K562 (cell line): ENCODE results near the gene ZNRF1. TPM values are rescaled to one million over a fixed set of nuclear protein-coding genes. Genes with fewer than 3 reads are reported as not detected.

Experiments
- ARID2 ChIP-seq: fragments of 450-650 bp; IDR thresholded peaks from 2 replicates; pipeline ENCODE4 v1.6.1; 2017; ENCODE audit warnings: antibody characterized with exemption, mild to moderate bottlenecking
- CAMTA2 ChIP-seq: fragments of 250-450 bp; sonication (Bioruptor Pico); conservative IDR thresholded peaks from 2 replicates; pipeline ENCODE4 v1.5.1; 2022
- CC2D1A ChIP-seq: fragments of 450-650 bp; IDR thresholded peaks from 2 replicates; pipeline ENCODE4 v1.6.1; 2017; ENCODE audit warnings: mild to moderate bottlenecking
- CGGBP1 ChIP-seq: fragments of 250-450 bp; sonication (Bioruptor Pico); IDR thresholded peaks from 2 replicates; pipeline ENCODE4 v1.9.0; 2021; ENCODE audit warnings: mild to moderate bottlenecking
- DMBX1 ChIP-seq: fragments of 250-450 bp; sonication (Bioruptor Pico); IDR thresholded peaks from 2 replicates; pipeline ENCODE4 v1.8.0; 2022; ENCODE audit warnings: inconsistent platforms, mild to moderate bottlenecking, moderate library complexity, borderline replicate concordance
- E2F3 ChIP-seq: fragments of 250-450 bp; sonication (Bioruptor Pico); IDR thresholded peaks from 2 replicates; pipeline ENCODE4 v1.4.0; 2020; ENCODE audit warnings: mild to moderate bottlenecking
- ETS2 ChIP-seq: IDR thresholded peaks from 2 replicates; pipeline ENCODE4 v1.6.1; 2016; ENCODE audit warnings: borderline replicate concordance, missing genetic modification characterization, mild to moderate bottlenecking, moderate library complexity, missing compliant biosample characterization; ENCODE audit not compliant: poor library complexity, severe bottlenecking
- FIP1L1 ChIP-seq: fragments of 200-400 bp; formaldehyde crosslinking; IDR thresholded peaks from 2 replicates; pipeline ENCODE4 v1.6.1; 2018; ENCODE audit warnings: mild to moderate bottlenecking, low read depth, low read length; ENCODE audit not compliant: poor library complexity, severe bottlenecking
- FOXA1 ChIP-seq: fragments of 450-650 bp; IDR thresholded peaks from 2 replicates; pipeline ENCODE4 v1.6.1; 2016; ENCODE audit warnings: mild to moderate bottlenecking, borderline replicate concordance
- GATAD2A ChIP-seq: fragments of 450-650 bp; IDR thresholded peaks from 2 replicates; pipeline ENCODE4 v1.6.1; 2017
- JUND ChIP-seq, 2 experiments: IDR thresholded peaks; 2 replicates in 1 of 2; 3 replicates in 1 of 2; pipeline ENCODE4 v1.6.1; 2011; ENCODE audit warnings: borderline replicate concordance in 2 of 2, low read depth in 2 of 2, low read length in 2 of 2, improper control_type of control experiment in 1 of 2, missing biosample characterization in 1 of 2, missing genetic modification characterization in 1 of 2, missing genetic modification reagents in 1 of 2
- KAT2B ChIP-seq: IDR thresholded peaks from one replicate; pipeline ENCODE4 v1.6.1; 2012; ENCODE audit warnings: low read depth, mild to moderate bottlenecking, control low read depth, inconsistent platforms, low read length, moderate library complexity
- KDM1A ChIP-seq, 2 experiments: fragments of 450-650 bp; IDR thresholded peaks; 2 replicates each; pipeline ENCODE4 v1.6.1; 2016; ENCODE audit warnings: mild to moderate bottlenecking in 2 of 2
- LEF1 ChIP-seq: fragments of 450-650 bp; IDR thresholded peaks from 2 replicates; pipeline ENCODE4 v1.6.1; 2016; ENCODE audit warnings: mild to moderate bottlenecking
- POLR2AphosphoS2 ChIP-seq: IDR thresholded peaks from 2 replicates; pipeline ENCODE4 v1.6.1; 2012; ENCODE audit warnings: low read length, improper control_type of control experiment
- RAD21 ChIP-seq, 2 experiments: fragments of 250-450 bp in 1 of 2; fragments of 450-650 bp in 1 of 2; sonication (Bioruptor Pico) in 1 of 2; formaldehyde crosslinking in 1 of 2; IDR thresholded peaks in 1 of 2; conservative IDR thresholded peaks in 1 of 2; 2 replicates each; pipeline versions ENCODE4 v1.4.0 to v1.8.0; 2020 to 2022; ENCODE audit warnings: mild to moderate bottlenecking in 2 of 2, moderate library complexity in 1 of 2
- SREBF1 ChIP-seq: fragments of 150-350 bp; IDR thresholded peaks from 2 replicates; pipeline ENCODE4 v1.6.1; 2014; ENCODE audit warnings: antibody characterized with exemption, low read depth, low read length, borderline replicate concordance
- SRSF3 ChIP-seq: fragments of 200-400 bp; formaldehyde crosslinking; IDR thresholded peaks from 2 replicates; pipeline ENCODE4 v1.6.1; 2016; ENCODE audit warnings: mild to moderate bottlenecking, low read length, moderate library complexity; ENCODE audit not compliant: insufficient read depth
- TAF9B ChIP-seq: fragments of 450-650 bp; IDR thresholded peaks from 2 replicates; pipeline ENCODE4 v1.6.1; 2018; ENCODE audit warnings: mild to moderate bottlenecking; ENCODE audit not compliant: partially characterized antibody
- XRCC4 ChIP-seq: IDR thresholded peaks from one replicate; pipeline ENCODE4 v1.6.1; 2011; ENCODE audit not compliant: insufficient read depth, insufficient read length; ENCODE audit errors: extremely low read depth
- ZNF507 ChIP-seq: conservative IDR thresholded peaks from 2 replicates; pipeline ENCODE4 v1.6.1; 2017; ENCODE audit warnings: missing genetic modification characterization, missing compliant biosample characterization
- ZNF766 ChIP-seq: fragments of 200-800 bp; sonication (Bioruptor generic); conservative IDR thresholded peaks from 2 replicates; pipeline ENCODE4 v1.6.1; 2016; ENCODE audit warnings: missing genetic modification characterization, missing compliant biosample characterization
- polyA plus RNA-seq, 8 experiments: library from polyadenylated mRNA; depleted of rRNA in 4 of 8; stranded (reverse) in 5 of 8; unstranded in 3 of 8; fragments of >200 nt; fragmentation: Nextera tagmentation in 2 of 8; fragmentation: Illumina TruSeq in 1 of 8; extraction: Ambion mirVana in 2 of 8; extraction: Trizol in 1 of 8; gene quantifications; 2 replicates each; pipeline versions ENCODE4 v1.2.1 to v1.2.3, GENCODE V29; 2011 to 2014; ENCODE audit warnings: inconsistent platforms in 1 of 8, missing spikeins in 1 of 8
- total RNA-seq, 7 experiments: library from RNA; depleted of rRNA in 6 of 7; stranded (reverse); fragments of >200 nt in 6 of 7; fragmentation: Illumina TruSeq in 2 of 7; extraction: Trizol in 2 of 7; gene quantifications; 2 replicates each; pipeline versions ENCODE4 v1.2.1 to v1.2.3, GENCODE V29; 2011 to 2021; ENCODE audit warnings: low replicate concordance in 1 of 7
- TF ChIP-seq, protein P1 (sequence below): sonication (generic); formaldehyde crosslinking; IDR thresholded peaks from 2 replicates; pipeline ENCODE4 v1.8.0; 2022; ENCODE audit warnings: mild to moderate bottlenecking, missing genetic modification reagents, borderline replicate concordance
- TF ChIP-seq, protein P2 (sequence below): fragments of 250-450 bp; sonication (Bioruptor Pico); IDR thresholded peaks from 2 replicates; pipeline ENCODE4 v1.4.0; 2020

ZNRF1 gene
- total and polyA plus RNA-seq, 9 of the 15 experiments (the other 6 are each of a cell fraction or from before 2014, with no cell fraction given) = 9.5 to 37.7 (median 20.0) TPM

DNA sequence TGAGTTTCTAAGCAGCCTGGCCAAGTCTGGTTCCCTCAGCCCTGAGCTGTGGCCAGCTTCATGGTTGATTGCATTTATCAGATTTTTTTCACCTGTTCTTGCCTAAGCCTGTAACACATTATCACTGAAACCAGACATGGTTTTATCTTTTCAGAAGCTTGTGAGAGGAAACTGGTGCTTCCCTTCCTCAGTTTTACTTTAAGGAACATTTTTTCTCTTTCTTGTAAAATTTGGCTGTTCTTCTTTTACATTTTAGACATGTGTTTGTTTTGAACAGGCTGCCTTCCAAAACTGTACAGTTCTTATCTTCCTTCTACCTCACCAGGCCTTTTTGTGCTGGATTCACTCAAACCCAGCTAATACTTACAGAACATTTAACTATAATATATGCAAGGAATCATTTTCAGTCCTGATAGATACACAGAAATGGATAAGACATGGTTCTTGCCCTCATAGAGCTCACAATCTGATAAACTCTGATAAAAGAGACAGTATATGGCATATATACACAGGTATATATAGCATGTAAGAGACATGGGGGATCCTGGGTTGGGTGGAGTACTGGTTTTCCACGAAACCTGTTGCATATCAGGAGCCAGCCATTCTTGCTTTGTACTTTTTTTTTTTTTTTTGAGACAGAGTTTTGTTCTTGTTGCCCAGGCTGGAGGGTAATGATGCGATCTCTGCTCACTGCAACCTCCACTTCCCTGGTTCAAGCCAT, 44.5 kb downstream of the ZNRF1 start (continued):
- TF ChIP-seq JUND (IDR thresholded peaks at IDR 0.05; ENCODE audit: borderline replicate concordance, low read depth, low read length) (peak; percentile 56; the same call in 1 of the 2 replicates), JUND (tag; IDR thresholded peaks at IDR 0.05; ENCODE audit: borderline replicate concordance, low read depth, low read length) (no peak; the same call in 2 of the 3 replicates), POLR2AphosphoS2 (no peak), ZNF766 (peak; percentile 84), TAF9B (peak; percentile 35), LEF1 (peak; percentile 97), RAD21 (CRISPR knock-in tag; conservative IDR thresholded peaks at IDR 0.05 in 1 of 2, IDR thresholded peaks at IDR 0.05 in 1 of 2) (peak in 1 of 2 experiments; percentile 33; a peak in 2 of 4 replicates), KAT2B (no peak), FOXA1 (no peak), CC2D1A (peak; percentile 93), DMBX1 (CRISPR knock-in tag) (no peak; the same call in none of the 2 replicates), GATAD2A (no peak; the same call in 1 of the 2 replicates), ZNF507 (no peak), KDM1A (IDR thresholded peaks at IDR 0.05) (peak; percentile 94 to 95), ARID2 (no peak), CGGBP1 (CRISPR knock-in tag) (no peak), SREBF1 (no peak), SRSF3 (no peak), E2F3 (CRISPR knock-in tag) (no peak), ETS2 (no peak), CAMTA2 (CRISPR knock-in tag) (no peak), XRCC4 (no peak), FIP1L1 (no peak)
- TF ChIP-seq, protein P1, sequence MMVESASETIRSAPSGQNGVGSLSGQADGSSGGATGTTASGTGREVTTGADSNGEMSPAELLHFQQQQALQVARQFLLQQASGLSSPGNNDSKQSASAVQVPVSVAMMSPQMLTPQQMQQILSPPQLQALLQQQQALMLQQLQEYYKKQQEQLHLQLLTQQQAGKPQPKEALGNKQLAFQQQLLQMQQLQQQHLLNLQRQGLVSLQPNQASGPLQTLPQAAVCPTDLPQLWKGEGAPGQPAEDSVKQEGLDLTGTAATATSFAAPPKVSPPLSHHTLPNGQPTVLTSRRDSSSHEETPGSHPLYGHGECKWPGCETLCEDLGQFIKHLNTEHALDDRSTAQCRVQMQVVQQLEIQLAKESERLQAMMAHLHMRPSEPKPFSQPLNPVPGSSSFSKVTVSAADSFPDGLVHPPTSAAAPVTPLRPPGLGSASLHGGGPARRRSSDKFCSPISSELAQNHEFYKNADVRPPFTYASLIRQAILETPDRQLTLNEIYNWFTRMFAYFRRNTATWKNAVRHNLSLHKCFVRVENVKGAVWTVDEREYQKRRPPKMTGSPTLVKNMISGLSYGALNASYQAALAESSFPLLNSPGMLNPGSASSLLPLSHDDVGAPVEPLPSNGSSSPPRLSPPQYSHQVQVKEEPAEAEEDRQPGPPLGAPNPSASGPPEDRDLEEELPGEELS (CRISPR knock-in tag) = no peak
- TF ChIP-seq, protein P2, sequence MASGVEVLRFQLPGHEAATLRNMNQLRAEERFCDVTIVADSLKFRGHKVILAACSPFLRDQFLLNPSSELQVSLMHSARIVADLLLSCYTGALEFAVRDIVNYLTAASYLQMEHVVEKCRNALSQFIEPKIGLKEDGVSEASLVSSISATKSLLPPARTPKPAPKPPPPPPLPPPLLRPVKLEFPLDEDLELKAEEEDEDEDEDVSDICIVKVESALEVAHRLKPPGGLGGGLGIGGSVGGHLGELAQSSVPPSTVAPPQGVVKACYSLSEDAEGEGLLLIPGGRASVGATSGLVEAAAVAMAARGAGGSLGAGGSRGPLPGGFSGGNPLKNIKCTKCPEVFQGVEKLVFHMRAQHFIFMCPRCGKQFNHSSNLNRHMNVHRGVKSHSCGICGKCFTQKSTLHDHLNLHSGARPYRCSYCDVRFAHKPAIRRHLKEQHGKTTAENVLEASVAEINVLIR = no peak
